Testis (tissue), 3 donors: Measurements from ENCODE around the gene C5AR2. TPM values are rescaled to one million over a fixed set of nuclear protein-coding genes. Genes with fewer than 3 reads are reported as not detected.
"Not testable (repeated sequence)": the region's sequence is repeated elsewhere in the genome, so short reads cannot be mapped to it uniquely, and the experiment has no call there.

ENCODE experiments used
- DNase-seq: peaks from one replicate; pipeline ENCODE4 v3.0.0-alpha.2; 2019
- H3K27ac ChIP-seq, 2 donors: fragments of 200-600 bp; sonication (generic); one replicate each; pipeline ENCODE4 v1.5.1; 2019
- H3K27me3 ChIP-seq: fragments of 200-600 bp; sonication (generic); one replicate; pipeline ENCODE4 v1.5.1; 2019
- H3K36me3 ChIP-seq: fragments of 200-600 bp; sonication (generic); one replicate; pipeline ENCODE4 v1.5.1; 2017; ENCODE audit warnings: low read depth; ENCODE audit errors: missing control alignments
- H3K4me1 ChIP-seq: fragments of 200-600 bp; sonication (generic); one replicate; pipeline ENCODE4 v1.5.1; 2019
- H3K4me3 ChIP-seq, 2 donors: fragments of 200-600 bp; sonication (generic); one replicate each; pipeline ENCODE4 v1.5.1; 2017 to 2019
- H3K9me3 ChIP-seq: fragments of 200-600 bp; sonication (generic); one replicate; pipeline ENCODE4 v1.5.1; 2017
- CTCF ChIP-seq, 3 experiments: fragments of 450-650 bp in 2 of 3; fragments of 200-600 bp in 1 of 3; sonication (generic) in 1 of 3; IDR thresholded peaks; one replicate each; pipeline ENCODE4 v1.5.1; 2016 to 2019; ENCODE audit warnings: antibody characterized with exemption in 3 of 3, mild to moderate bottlenecking in 2 of 3, moderate library complexity in 1 of 3
- POLR2A ChIP-seq: fragments of 450-650 bp; IDR thresholded peaks from one replicate; pipeline ENCODE4 v1.6.1; 2017; ENCODE audit warnings: antibody characterized with exemption, mild to moderate bottlenecking, moderate library complexity
- WGBS, 2 donors: methylation state at CpG; one replicate each; pipeline ENCODE4 v1.1.5; 2018; 5-methylcytosine and 5-hydroxymethylcytosine counted together
- intact Hi-C: fragments of 100-400 bp; cut with DNase I; formaldehyde crosslinking; loops from one replicate; pipeline ENCODE4 v1.15.1; 2023; ENCODE audit warnings: low total_unique reads
- polyA plus RNA-seq: library from polyadenylated mRNA; stranded (reverse); fragments of 350-450 nt; fragmentation: Illumina TruSeq; extraction: RNeasy Lipid Tissue Mini Kit (QIAGEN cat#74804); gene quantifications from one replicate; pipeline ENCODE4 v1.2.3, GENCODE V29; 2014; ENCODE audit warnings: low read depth, low replicate concordance; ENCODE audit not compliant: insufficient read depth
- total RNA-seq, 2 donors: library from RNA; depleted of rRNA; stranded (reverse); fragments of >200 nt; gene quantifications; one replicate each; pipeline ENCODE4 v1.2.3, GENCODE V29; 2016

Gene C5AR2
- total and polyA plus RNA-seq, 3 donors from 2014 or later, result 2.7 to 3.9 (median 2.8) TPM

GRCh38 chr19:47381653-47382279, 49.8 kb downstream of the C5AR2 start:
- H3K4me1 ChIP-seq, result peaks cover 8% of the 10 kb centered on the region
- no peak overlapping the region for H3K27ac ChIP-seq
- H3K36me3 ChIP-seq, result no peaks in the 10 kb centered on the region
- DNase-seq, result no peak
- no peaks in the 10 kb centered on the region for H3K9me3 ChIP-seq
- intact Hi-C loops, result no loop called here
- 89 to 91% methylated on average over 5 to 10 of the region's 11 CpGs for WGBS, 2 donors
- no peak overlapping the region for H3K4me3 ChIP-seq
- no peaks in the 10 kb centered on the region for H3K27me3 ChIP-seq
- TF ChIP-seq CTCF (IDR thresholded peaks at IDR 0.05) (no peak), POLR2A (no peak)

GRCh38 chr19:47383890-47384289, 51.9 kb downstream of the C5AR2 start:
- H3K4me3 ChIP-seq, H3K9me3 ChIP-seq, H3K27ac ChIP-seq, H3K27me3 ChIP-seq, DNase-seq, intact Hi-C loops, H3K4me1 ChIP-seq, H3K36me3 ChIP-seq: not testable (repeated sequence)
- 84 to 86% methylated on average over 5 of the region's 5 CpGs for WGBS, 2 donors

- H3K4me1 ChIP-seq, H3K36me3 ChIP-seq, intact Hi-C loops, H3K9me3 ChIP-seq, H3K27ac ChIP-seq, DNase-seq, H3K27me3 ChIP-seq, H3K4me3 ChIP-seq: not testable (repeated sequence)
- 77 to 88% methylated on average over 4 of the region's 4 CpGs for whole genome bisulfite sequencing, 2 donors
Measured at GRCh38 chr19:47384533-47384932, 52.6 kb downstream of the C5AR2 start.

- DNase-seq, H3K4me1 ChIP-seq, H3K4me3 ChIP-seq, H3K27ac ChIP-seq, intact Hi-C loops, H3K36me3 ChIP-seq, H3K27me3 ChIP-seq, H3K9me3 ChIP-seq: not testable (repeated sequence)
- WGBS, 2 donors, result 85 to 89% methylated on average over 12 of the region's 12 CpGs
Measured at GRCh38 chr19:47386582-47386981, 54.6 kb downstream of the C5AR2 start.

- H3K27ac ChIP-seq, H3K4me3 ChIP-seq, H3K4me1 ChIP-seq, H3K36me3 ChIP-seq, H3K9me3 ChIP-seq, intact Hi-C loops, DNase-seq, H3K27me3 ChIP-seq: not testable (repeated sequence)
- 80 to 89% methylated on average over 3 of the region's 3 CpGs for WGBS, 2 donors
Measured at GRCh38 chr19:47387623-47388022, 55.6 kb downstream of the C5AR2 start.

- H3K36me3 ChIP-seq, H3K27me3 ChIP-seq, H3K9me3 ChIP-seq, DNase-seq, intact Hi-C loops, H3K4me1 ChIP-seq, H3K4me3 ChIP-seq, H3K27ac ChIP-seq: not testable (repeated sequence)
- 86 to 94% methylated on average over 5 of the region's 5 CpGs for WGBS, 2 donors
Measured at GRCh38 chr19:47388721-47389120, 56.7 kb downstream of the C5AR2 start.

GRCh38 chr19:47389150-47389556, 57.2 kb downstream of the C5AR2 start:
- intact Hi-C loops, result no loop called here
- Histone ChIP-seq H3K27me3 (no peaks in the 10 kb centered on the region), H3K27ac (no peak overlapping the region), H3K4me3 (no peak overlapping the region), H3K36me3 (no peaks in the 10 kb centered on the region), H3K4me1 (no peaks in the 10 kb centered on the region), H3K9me3 (no peaks in the 10 kb centered on the region)
- WGBS, 2 donors, result 86% methylated on average over 9 of the region's 9 CpGs
- TF ChIP-seq CTCF (IDR thresholded peaks at IDR 0.05), result no peak
- DNase-seq, result no peak
